PC-9 (cell line): ENCODE results near the gene LPIN3.

Experiments
- EZH2 ChIP-seq: fragments of 200-600 bp; sonication (generic); IDR thresholded peaks from 2 replicates; pipeline ENCODE4 v1.8.0; 2017; ENCODE audit warnings: antibody characterized with exemption, low read depth
- TF ChIP-seq, protein P1 (sequence below): fragments of 200-600 bp; sonication (generic); conservative IDR thresholded peaks from 2 replicates; pipeline ENCODE4 v1.6.1; 2017; ENCODE audit warnings: mixed run types, antibody characterized with exemption, mild to moderate bottlenecking, moderate library complexity

DNA sequence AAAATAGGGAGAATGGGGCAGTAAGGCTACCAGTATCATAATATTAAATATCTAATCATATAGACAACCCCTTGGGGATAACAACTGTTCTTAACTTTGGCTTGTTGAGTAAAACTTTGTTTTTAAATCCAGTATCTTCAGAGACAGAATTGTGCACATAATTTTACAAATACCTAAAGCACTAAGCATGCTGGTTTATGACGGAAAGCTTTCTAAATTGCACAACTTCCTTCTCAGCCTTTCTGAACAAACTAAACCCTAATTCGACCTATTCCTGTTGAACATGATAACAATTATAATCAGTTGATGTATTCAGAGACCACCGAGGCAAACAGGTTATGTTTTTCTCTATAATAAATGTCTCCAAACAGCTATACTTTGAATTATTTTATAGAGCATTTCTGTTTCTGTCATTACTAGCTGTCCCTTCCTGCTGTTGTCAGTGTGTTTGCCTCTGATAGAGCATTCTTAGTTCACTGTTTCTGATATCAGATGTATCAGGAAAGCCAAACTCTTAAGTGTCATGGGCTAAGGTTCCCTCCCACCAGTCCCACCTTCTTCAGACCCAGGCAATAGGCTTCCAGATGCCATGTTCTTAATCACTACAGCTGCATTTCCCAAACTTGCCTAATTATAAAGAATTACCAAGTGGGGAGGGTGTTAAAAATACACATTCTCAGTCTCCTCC is 31.8 kb upstream of the LPIN3 start:
- TF ChIP-seq, protein P1, sequence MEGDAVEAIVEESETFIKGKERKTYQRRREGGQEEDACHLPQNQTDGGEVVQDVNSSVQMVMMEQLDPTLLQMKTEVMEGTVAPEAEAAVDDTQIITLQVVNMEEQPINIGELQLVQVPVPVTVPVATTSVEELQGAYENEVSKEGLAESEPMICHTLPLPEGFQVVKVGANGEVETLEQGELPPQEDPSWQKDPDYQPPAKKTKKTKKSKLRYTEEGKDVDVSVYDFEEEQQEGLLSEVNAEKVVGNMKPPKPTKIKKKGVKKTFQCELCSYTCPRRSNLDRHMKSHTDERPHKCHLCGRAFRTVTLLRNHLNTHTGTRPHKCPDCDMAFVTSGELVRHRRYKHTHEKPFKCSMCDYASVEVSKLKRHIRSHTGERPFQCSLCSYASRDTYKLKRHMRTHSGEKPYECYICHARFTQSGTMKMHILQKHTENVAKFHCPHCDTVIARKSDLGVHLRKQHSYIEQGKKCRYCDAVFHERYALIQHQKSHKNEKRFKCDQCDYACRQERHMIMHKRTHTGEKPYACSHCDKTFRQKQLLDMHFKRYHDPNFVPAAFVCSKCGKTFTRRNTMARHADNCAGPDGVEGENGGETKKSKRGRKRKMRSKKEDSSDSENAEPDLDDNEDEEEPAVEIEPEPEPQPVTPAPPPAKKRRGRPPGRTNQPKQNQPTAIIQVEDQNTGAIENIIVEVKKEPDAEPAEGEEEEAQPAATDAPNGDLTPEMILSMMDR, result no peak
- TF ChIP-seq EZH2, result no peak
